Common myeloid progenitor, CD34-positive (primary cell): ENCODE results near the gene RAPGEF6.

ENCODE experiments used
- CTCF ChIA-PET: fragments of 350-600 bp; sonication (Branson Sonifier 250); formaldehyde crosslinking; loops from one replicate; lab custom pipeline; 2021; ENCODE audit warnings: antibody characterized with exemption; lab: Charles Lee
- POLR2A ChIA-PET: fragments of 350-600 bp; sonication (Branson Sonifier 250); formaldehyde crosslinking; loops from one replicate; lab custom pipeline; 2021; ENCODE audit warnings: antibody characterized with exemption; lab: Charles Lee
- DNase-seq, 3 donors: peaks; one replicate each; pipeline versions ENCODE4 v3.0.0 to v3.0.0-alpha.2; 2013
- H3K27ac ChIP-seq, 2 experiments: 1 replicate in 1 of 2; 2 replicates in 1 of 2; pipeline ENCODE4 v1.7.0; 2013; ENCODE audit warnings: inconsistent platforms in 2 of 2, low read length in 2 of 2, mild to moderate bottlenecking in 2 of 2, low read depth in 1 of 2, moderate library complexity in 1 of 2; ENCODE audit not compliant: severe bottlenecking in 2 of 2, insufficient read depth in 1 of 2, poor library complexity in 1 of 2
- H3K27me3 ChIP-seq, 5 experiments: replicated peaks in 2 of 5; 1 replicate in 3 of 5; 2 replicates in 2 of 5; pipeline versions ENCODE4 v1.6.1 to v1.7.0; 2013; ENCODE audit warnings: low read length in 4 of 5, mild to moderate bottlenecking in 2 of 5, moderate library complexity in 2 of 5, inconsistent platforms in 1 of 5; ENCODE audit not compliant: insufficient read depth in 5 of 5, control insufficient read depth in 4 of 5
- H3K36me3 ChIP-seq, 4 experiments: 1 replicate in 2 of 4; 2 replicates in 2 of 4; pipeline versions ENCODE4 v1.6.1 to v1.7.0; 2013; ENCODE audit warnings: low read length in 3 of 4, control low read depth in 1 of 4, mild to moderate bottlenecking in 1 of 4; ENCODE audit not compliant: control insufficient read depth in 4 of 4, insufficient read depth in 4 of 4
- H3K4me1 ChIP-seq, 4 experiments: 1 replicate in 3 of 4; 2 replicates in 1 of 4; pipeline versions ENCODE4 v1.6.1 to v1.7.1; 2013; ENCODE audit warnings: low read length in 3 of 4, mild to moderate bottlenecking in 3 of 4, control low read depth in 1 of 4, inconsistent platforms in 1 of 4, moderate library complexity in 1 of 4; ENCODE audit not compliant: control insufficient read depth in 4 of 4, insufficient read depth in 4 of 4; ENCODE audit errors: control extremely low read depth in 1 of 4
- H3K4me3 ChIP-seq, 7 experiments: 1 replicate in 4 of 7; 2 replicates in 3 of 7; pipeline versions ENCODE4 v1.5.1 to v1.7.0; 2013; ENCODE audit warnings: mild to moderate bottlenecking in 7 of 7, low read length in 6 of 7, moderate library complexity in 6 of 7, inconsistent platforms in 2 of 7, low read depth in 2 of 7, control low read depth in 1 of 7; ENCODE audit not compliant: insufficient read depth in 4 of 7, control insufficient read depth in 1 of 7; ENCODE audit errors: extremely low read depth in 1 of 7
- H3K9me3 ChIP-seq, 5 experiments: 1 replicate in 4 of 5; 2 replicates in 1 of 5; pipeline versions ENCODE4 v1.6.1 to v1.7.1; 2013; ENCODE audit warnings: low read length in 4 of 5, mild to moderate bottlenecking in 2 of 5, inconsistent platforms in 1 of 5, low read depth in 1 of 5, moderate library complexity in 1 of 5; ENCODE audit not compliant: control insufficient read depth in 4 of 5, insufficient read depth in 2 of 5; ENCODE audit errors: control extremely low read depth in 1 of 5
- WGBS: methylation state at CpG from one replicate; pipeline ENCODE4 v1.1.5; 2013; ENCODE audit not compliant: insufficient coverage; 5-methylcytosine and 5-hydroxymethylcytosine counted together

Gene RAPGEF6

GRCh38 chr5:131377346-131377745, 257.7 kb downstream of the RAPGEF6 start:
- Histone ChIP-seq H3K4me1 (peaks cover 32 to 69% (median 54%) of the 10 kb centered on the region in 4 experiments), H3K27me3 (no peaks in the 10 kb centered on the region), H3K27ac (peak overlapping the region; percentile 99), H3K36me3 (peaks cover 0 to 5% (median 4%) of the 10 kb centered on the region in 4 experiments), H3K4me3 (no peak overlapping the region), H3K9me3 (no peaks in the 10 kb centered on the region)
- no peak for DNase-seq
- WGBS, result 100% methylated on average over 6 of the region's 6 CpGs
- ChIA-PET POLR2A (interaction anchor here (1.0 to 1.1 kb wide), 2 partner anchors 16 to 113 kb away, joined by 3 to 4 read pairs; partner anchors contain the start of gene CDC42SE2), CTCF (interaction anchor here (1.1 to 10.8 kb wide), 4 partner anchors 9 to 115 kb away, joined by 4 to 95 read pairs (median 9); partner anchors contain the start of gene CDC42SE2)

- Histone ChIP-seq H3K9me3 (no peaks in the 10 kb centered on the region), H3K36me3 (peaks cover 0 to 4% (median 2%) of the 10 kb centered on the region in 4 experiments), H3K27me3 (no peaks in the 10 kb centered on the region), H3K27ac (peak overlapping the region in 1 of 2 experiments; percentile 60), H3K4me3 (no peak overlapping the region), H3K4me1 (peaks cover 16 to 49% (median 36%) of the 10 kb centered on the region in 4 experiments)
- WGBS, result no CpG with 5 or more reads among the region's 2 CpGs
- POLR2A ChIA-PET, result no interaction called here
- DNase-seq, result peak in 1 of 3 donors; percentile 41
- CTCF ChIA-PET, result interaction anchor here (1.0 to 2.9 kb wide), 2 partner anchors 20 to 72 kb away, joined by 3 to 7 read pairs; no protein-coding TSS in a partner anchor
Measured at GRCh38 chr5:131375351-131375750, 259.7 kb downstream of the RAPGEF6 start.
